Neural progenitor cell (in vitro differentiated cells): ENCODE measurements around the gene FZD4.

Experiments
- CTCF ChIP-seq: fragments of 200-600 bp; sonication (generic); IDR thresholded peaks from 2 replicates; pipeline ENCODE4 v1.5.1; 2017; ENCODE audit warnings: antibody characterized with exemption, mild to moderate bottlenecking
- EZH2phosphoT487 ChIP-seq: fragments of 200-600 bp; sonication (generic); IDR thresholded peaks from 2 replicates; pipeline ENCODE4 v1.6.1; 2017; ENCODE audit warnings: antibody characterized with exemption

- TF ChIP-seq CTCF: no peak
- no peak for TF ChIP-seq EZH2phosphoT487
Observed at GRCh38 chr11:86978247-86978646, 23.1 kb upstream of the FZD4 start.
